GM12878 (cell line): ENCODE results near the gene NKIRAS1.

ENCODE experiments used
- EP300 ChIP-seq, 2 experiments: fragments of 150-350 bp in 1 of 2; IDR thresholded peaks; 2 replicates each; pipeline ENCODE4 v1.6.1; 2011 to 2012; ENCODE audit warnings: low read depth in 2 of 2, low read length in 2 of 2, borderline replicate concordance in 1 of 2, improper control_type of control experiment in 1 of 2, inconsistent platforms in 1 of 2; ENCODE audit not compliant: control insufficient read depth in 1 of 2
- GABPA ChIP-seq: IDR thresholded peaks from 2 replicates; pipeline ENCODE4 v1.6.1; 2014; ENCODE audit warnings: antibody characterized with exemption, low read depth, mild to moderate bottlenecking, inconsistent platforms
- HDAC2 ChIP-seq: fragments of 200-600 bp; sonication (generic); IDR thresholded peaks from 2 replicates; pipeline ENCODE4 v1.6.1; 2017
- IRF3 ChIP-seq: fragments of 450-650 bp; IDR thresholded peaks from 2 replicates; pipeline ENCODE4 v1.6.1; 2014; ENCODE audit warnings: mild to moderate bottlenecking
- NBN ChIP-seq: fragments of 450-650 bp; IDR thresholded peaks from 2 replicates; pipeline ENCODE4 v1.6.1; 2016
- TAF1 ChIP-seq: IDR thresholded peaks from 2 replicates; pipeline ENCODE4 v1.6.1; 2011; ENCODE audit warnings: mild to moderate bottlenecking, low read depth, low read length, borderline replicate concordance
- TARDBP ChIP-seq: IDR thresholded peaks from 2 replicates; pipeline ENCODE4 v1.6.1; 2016; ENCODE audit warnings: borderline replicate concordance
- ZNF24 ChIP-seq: fragments of 450-650 bp; IDR thresholded peaks from 2 replicates; pipeline ENCODE4 v1.6.1; 2017; ENCODE audit warnings: antibody characterized with exemption, mild to moderate bottlenecking
- TF ChIP-seq, protein P1 (sequence below): IDR thresholded peaks from 2 replicates; pipeline ENCODE4 v1.6.1; 2012; ENCODE audit warnings: low read depth, low read length, improper control_type of control experiment
- TF ChIP-seq, protein P2 (sequence below), 3 experiments: IDR thresholded peaks in 2 of 3; conservative IDR thresholded peaks in 1 of 3; 2 replicates each; pipeline ENCODE4 v1.5.1; 2011; ENCODE audit warnings: low read depth in 3 of 3, low read length in 3 of 3, mild to moderate bottlenecking in 3 of 3, control low read depth in 2 of 3, moderate library complexity in 2 of 3, inconsistent platforms in 1 of 3, mixed read lengths in 1 of 3; ENCODE audit not compliant: control insufficient read depth in 2 of 3, insufficient read depth in 1 of 3; ENCODE audit errors: extremely low read depth in 1 of 3

DNA sequence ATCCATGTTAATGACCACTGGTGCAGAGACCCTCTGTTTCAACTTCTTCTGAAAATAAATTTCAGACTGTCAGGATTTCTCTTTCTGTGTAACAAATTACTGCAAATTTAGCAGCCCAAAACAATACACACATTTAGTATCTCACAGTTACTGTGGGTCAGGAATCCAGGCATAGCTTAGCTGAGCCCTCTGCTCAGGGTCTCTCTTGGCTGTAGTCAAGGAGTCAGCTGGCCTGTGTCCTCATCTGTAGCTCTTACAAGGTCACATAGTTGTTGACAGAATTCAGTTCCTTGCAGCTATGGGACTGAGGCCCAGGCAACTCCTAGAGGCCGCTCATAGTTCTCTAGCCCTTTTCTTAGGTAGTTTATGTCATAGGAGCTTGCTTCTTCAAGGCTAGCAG lies 51.9 kb downstream of the NKIRAS1 start:
- TF ChIP-seq HDAC2 = no peak
- TF ChIP-seq TARDBP = no peak
- TF ChIP-seq ZNF24 = no peak
- no peak for TF ChIP-seq TAF1
- TF ChIP-seq, protein P1, sequence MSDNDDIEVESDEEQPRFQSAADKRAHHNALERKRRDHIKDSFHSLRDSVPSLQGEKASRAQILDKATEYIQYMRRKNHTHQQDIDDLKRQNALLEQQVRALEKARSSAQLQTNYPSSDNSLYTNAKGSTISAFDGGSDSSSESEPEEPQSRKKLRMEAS = no peak
- TF ChIP-seq IRF3 = no peak
- TF ChIP-seq GABPA = no peak
- TF ChIP-seq, protein P2, sequence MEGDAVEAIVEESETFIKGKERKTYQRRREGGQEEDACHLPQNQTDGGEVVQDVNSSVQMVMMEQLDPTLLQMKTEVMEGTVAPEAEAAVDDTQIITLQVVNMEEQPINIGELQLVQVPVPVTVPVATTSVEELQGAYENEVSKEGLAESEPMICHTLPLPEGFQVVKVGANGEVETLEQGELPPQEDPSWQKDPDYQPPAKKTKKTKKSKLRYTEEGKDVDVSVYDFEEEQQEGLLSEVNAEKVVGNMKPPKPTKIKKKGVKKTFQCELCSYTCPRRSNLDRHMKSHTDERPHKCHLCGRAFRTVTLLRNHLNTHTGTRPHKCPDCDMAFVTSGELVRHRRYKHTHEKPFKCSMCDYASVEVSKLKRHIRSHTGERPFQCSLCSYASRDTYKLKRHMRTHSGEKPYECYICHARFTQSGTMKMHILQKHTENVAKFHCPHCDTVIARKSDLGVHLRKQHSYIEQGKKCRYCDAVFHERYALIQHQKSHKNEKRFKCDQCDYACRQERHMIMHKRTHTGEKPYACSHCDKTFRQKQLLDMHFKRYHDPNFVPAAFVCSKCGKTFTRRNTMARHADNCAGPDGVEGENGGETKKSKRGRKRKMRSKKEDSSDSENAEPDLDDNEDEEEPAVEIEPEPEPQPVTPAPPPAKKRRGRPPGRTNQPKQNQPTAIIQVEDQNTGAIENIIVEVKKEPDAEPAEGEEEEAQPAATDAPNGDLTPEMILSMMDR (IDR thresholded peaks at IDR 0.05 in 2 of 3, conservative IDR thresholded peaks at IDR 0.05 in 1 of 3; ENCODE audit: control insufficient read depth in 2 of 3, extremely low read depth in 1 of 3, insufficient read depth in 1 of 3, low read depth in 3 of 3, low read length in 3 of 3) = no peak
- TF ChIP-seq NBN = no peak
- TF ChIP-seq EP300 (IDR thresholded peaks at IDR 0.05; ENCODE audit: borderline replicate concordance in 1 of 2, control insufficient read depth in 1 of 2, low read depth in 2 of 2, low read length in 2 of 2) = no peak
